ENCODE results near the gene CCDC17. TPM values are rescaled to one million over a fixed set of nuclear protein-coding genes. Genes with fewer than 3 reads are reported as not detected.

Gene CCDC17
- total and polyA plus RNA-seq, 12 donors, result 0.62 to 5.0 (median 1.0) TPM

- Histone ChIP-seq H3K27ac (no peak overlapping the region), H3K4me1 (peaks cover 0 to 12% (median 3%) of the 10 kb centered on the region in 9 donors), H3K27me3 (no peaks in the 10 kb centered on the region), H3K4me3 (no peak overlapping the region), H3K9me3 (no peaks in the 10 kb centered on the region), H3K36me3 (peaks cover 0 to 100% (median 79%) of the 10 kb centered on the region in 9 donors)
- ATAC-seq, result no peak
- 24 to 35% methylated on average over 1 of the region's 1 CpG for WGBS, 2 donors
- TF ChIP-seq, protein P1, sequence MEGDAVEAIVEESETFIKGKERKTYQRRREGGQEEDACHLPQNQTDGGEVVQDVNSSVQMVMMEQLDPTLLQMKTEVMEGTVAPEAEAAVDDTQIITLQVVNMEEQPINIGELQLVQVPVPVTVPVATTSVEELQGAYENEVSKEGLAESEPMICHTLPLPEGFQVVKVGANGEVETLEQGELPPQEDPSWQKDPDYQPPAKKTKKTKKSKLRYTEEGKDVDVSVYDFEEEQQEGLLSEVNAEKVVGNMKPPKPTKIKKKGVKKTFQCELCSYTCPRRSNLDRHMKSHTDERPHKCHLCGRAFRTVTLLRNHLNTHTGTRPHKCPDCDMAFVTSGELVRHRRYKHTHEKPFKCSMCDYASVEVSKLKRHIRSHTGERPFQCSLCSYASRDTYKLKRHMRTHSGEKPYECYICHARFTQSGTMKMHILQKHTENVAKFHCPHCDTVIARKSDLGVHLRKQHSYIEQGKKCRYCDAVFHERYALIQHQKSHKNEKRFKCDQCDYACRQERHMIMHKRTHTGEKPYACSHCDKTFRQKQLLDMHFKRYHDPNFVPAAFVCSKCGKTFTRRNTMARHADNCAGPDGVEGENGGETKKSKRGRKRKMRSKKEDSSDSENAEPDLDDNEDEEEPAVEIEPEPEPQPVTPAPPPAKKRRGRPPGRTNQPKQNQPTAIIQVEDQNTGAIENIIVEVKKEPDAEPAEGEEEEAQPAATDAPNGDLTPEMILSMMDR (IDR thresholded peaks at IDR 0.05), result no peak
- no peak for DNase-seq
- intact Hi-C loops (cut with DNase I), result no loop called here
These were observed 11.4 kb upstream of the CCDC17 start for GRCh38 chr1:45635211-45635610.

GRCh38 chr1:45630429-45630828 is 6.6 kb upstream of the CCDC17 start:
- Histone ChIP-seq H3K4me3 (no peak overlapping the region), H3K4me1 (peaks cover 0 to 17% (median 2%) of the 10 kb centered on the region in 9 donors), H3K27ac (no peak overlapping the region), H3K36me3 (peaks cover 0 to 100% (median 77%) of the 10 kb centered on the region in 9 donors), H3K27me3 (no peaks in the 10 kb centered on the region), H3K9me3 (no peaks in the 10 kb centered on the region)
- ATAC-seq (no peak), DNase-seq (no peak)
- 91 to 95% methylated on average over 1 of the region's 1 CpG for WGBS, 2 donors
- intact Hi-C loops (cut with DNase I), result no loop called here
- TF ChIP-seq, protein P1 (IDR thresholded peaks at IDR 0.05), result no peak

DNA sequence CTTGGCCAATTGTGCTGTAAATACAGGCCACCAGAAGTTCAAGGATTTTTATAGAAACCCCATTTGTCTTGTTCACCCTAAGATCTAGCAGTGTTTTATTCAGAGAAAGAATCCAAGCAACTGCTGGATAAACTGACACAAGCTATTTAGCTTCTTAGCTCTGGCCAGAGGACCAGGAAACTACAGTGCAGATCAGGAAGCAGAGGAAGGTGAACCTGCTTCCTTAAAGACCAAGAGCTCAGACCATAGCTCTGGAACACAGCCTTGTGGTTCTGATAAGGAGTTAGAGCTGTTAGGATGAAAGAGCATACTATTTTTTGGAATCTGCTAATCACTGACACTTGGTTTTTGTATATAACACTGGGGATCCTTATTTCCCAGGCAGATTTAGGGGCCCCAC is 5.2 kb upstream of the CCDC17 start:
- Histone ChIP-seq H3K36me3 (peaks cover 0 to 95% (median 65%) of the 10 kb centered on the region in 9 donors), H3K9me3 (no peaks in the 10 kb centered on the region), H3K27ac (no peak overlapping the region), H3K4me1 (peaks cover 0 to 13% (median 0%) of the 10 kb centered on the region in 9 donors), H3K4me3 (no peak overlapping the region), H3K27me3 (no peaks in the 10 kb centered on the region)
- DNase-seq (no peak), ATAC-seq (peak in 4 of 8 donors; percentile 44 to 56 (median 52))
- intact Hi-C loops (cut with DNase I), result loop anchor here in 2 of 10 donors (5.0 to 10.0 kb wide), 2 partner anchors 56 to 117 kb away; partner anchors contain the start of genes GPBP1L1 (in 1 of the 2) and TMEM69 (in 1 of the 2)
- TF ChIP-seq, protein P1 (IDR thresholded peaks at IDR 0.05), result no peak

DNA sequence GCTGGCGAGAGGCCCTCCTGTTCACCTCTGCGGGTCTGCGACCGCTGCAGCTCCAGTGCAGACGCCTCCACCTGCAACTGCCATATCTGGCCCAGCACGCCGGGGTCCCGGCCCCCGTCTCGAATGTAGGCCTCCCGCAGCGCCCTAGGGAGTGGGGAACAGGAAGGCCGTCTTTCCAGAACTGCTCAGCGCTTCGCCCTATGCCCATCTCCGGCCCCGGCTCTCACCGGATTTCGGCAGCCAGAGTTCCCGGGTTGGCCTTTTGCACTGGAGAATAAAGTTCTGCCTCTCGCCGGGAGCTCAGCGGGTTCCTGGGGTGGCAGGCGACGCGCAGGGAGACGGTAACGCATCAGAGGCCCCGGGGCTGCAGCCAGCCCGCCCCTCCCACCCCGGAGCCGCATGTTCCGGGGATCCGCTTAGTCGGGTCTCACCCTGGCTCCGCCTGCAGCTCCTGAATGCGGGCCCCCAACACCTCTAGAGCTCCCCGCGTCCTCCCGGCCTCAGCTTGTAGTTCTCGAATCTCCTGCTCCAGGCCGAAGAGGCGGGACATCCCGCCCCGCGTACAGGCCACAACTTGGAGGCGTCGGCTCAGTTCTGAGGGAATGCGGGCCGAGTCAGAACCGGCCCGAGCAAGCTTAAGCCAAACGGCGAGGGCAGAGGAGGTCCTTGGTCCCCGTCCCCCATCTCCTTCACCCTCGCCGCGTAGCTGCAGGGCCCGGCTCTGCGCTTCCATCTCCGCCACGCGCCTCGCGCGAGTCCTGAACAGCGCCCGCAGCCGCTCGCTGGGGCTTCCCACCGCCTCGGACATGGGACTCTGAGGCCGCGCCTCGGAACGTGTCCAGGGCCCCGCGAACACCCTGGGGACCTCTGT is 1.1 kb downstream of the CCDC17 start:
- TF ChIP-seq, protein P1 (IDR thresholded peaks at IDR 0.05), result no peak
- peaks cover 0 to 85% (median 14%) of the 10 kb centered on the region in 9 donors for H3K36me3 ChIP-seq

More for the DNA sequence above, 1.1 kb downstream of the CCDC17 start:
- WGBS, 2 donors, result 47 to 51% methylated on average over 78 of the region's 78 CpGs
- Histone ChIP-seq H3K9me3 (no peaks in the 10 kb centered on the region), H3K4me3 (peak overlapping the region in 9 of 10 donors; percentile 5 to 55 (median 26)), H3K4me1 (peaks cover 6 to 46% (median 25%) of the 10 kb centered on the region in 9 donors), H3K27me3 (no peaks in the 10 kb centered on the region), H3K27ac (peak overlapping the region in 7 of 10 donors; percentile 29 to 77 (median 62))
- ATAC-seq, result peak; percentile 14 to 48 (median 34)
- intact Hi-C loops (cut with DNase I), result loop anchor here in 1 of 10 donors (10.0 kb wide), 1 partner anchor 62 kb away; the partner anchor contains the start of genes GPBP1L1 and TMEM69
- DNase-seq, result peak in 1 of 2 donors; percentile 39
